IMR-90 (cell line): ENCODE results near the gene CALHM6. TPM values are rescaled to one million over a fixed set of nuclear protein-coding genes. Genes with fewer than 3 reads are reported as not detected.

Source experiments
- ATAC-seq: fragments of 200-7000 bp; cut with Tn5 transposase; 2 replicates; pipeline ENCODE4 v1.9.1; 2020; ENCODE audit warnings: low read depth, mild to moderate bottlenecking, moderate library complexity
- BruUV-seq: library from RNA; stranded (reverse); fragments of 400-500 nt; replicated peaks from 2 replicates; lab custom pipeline; 2021; lab: Mats Ljungman, UMichigan
- CTCF ChIA-PET: fragments of 300-600 bp; formaldehyde crosslinking; extraction: SDS; loops from one replicate; lab custom pipeline; 2021; ENCODE audit warnings: antibody characterized with exemption; lab: Yijun Ruan, JAX
- POLR2A ChIA-PET: fragments of 300-600 bp; sonication (Branson Sonifier 250); formaldehyde crosslinking; loops from one replicate; lab custom pipeline; 2022; ENCODE audit warnings: antibody characterized with exemption; ENCODE audit not compliant: unreplicated experiment; lab: Charles Lee
- DNase-seq: peaks from one replicate; pipeline ENCODE4 v3.0.0; 2013
- H2AFZ ChIP-seq: replicated peaks from 2 replicates; pipeline ENCODE3; 2013; ENCODE audit warnings: low read length, mild to moderate bottlenecking; ENCODE audit not compliant: poor library complexity
- H2AK5ac ChIP-seq: 2 replicates; pipeline ENCODE4 v1.6.1; 2013; ENCODE audit warnings: low read depth, low read length, inconsistent platforms
- H2AK9ac ChIP-seq: replicated peaks from 2 replicates; pipeline ENCODE3; 2013; ENCODE audit warnings: mild to moderate bottlenecking, low read depth, low read length, moderate library complexity; ENCODE audit not compliant: poor library complexity
- H2BK120ac ChIP-seq: 2 replicates; pipeline ENCODE4 v1.6.1; 2013; ENCODE audit warnings: low read depth, low read length, inconsistent platforms
- H2BK15ac ChIP-seq: 3 replicates; pipeline ENCODE4 v1.6.1; 2013; ENCODE audit warnings: low read depth, low read length, inconsistent platforms
- H2BK20ac ChIP-seq: 2 replicates; pipeline ENCODE4 v1.6.1; 2013; ENCODE audit warnings: low read depth, mild to moderate bottlenecking, inconsistent platforms, low read length, moderate library complexity
- H2BK5ac ChIP-seq: 2 replicates; pipeline ENCODE4 v1.6.1; 2013; ENCODE audit warnings: mild to moderate bottlenecking, low read depth, low read length, inconsistent platforms; ENCODE audit not compliant: poor library complexity, severe bottlenecking
- H3K14ac ChIP-seq: replicated peaks from 2 replicates; pipeline ENCODE4 v1.6.1; 2013; ENCODE audit warnings: low read depth, low read length, inconsistent platforms
- H3K18ac ChIP-seq: 2 replicates; pipeline ENCODE4 v1.6.1; 2013; ENCODE audit warnings: low read depth, low read length, control low read depth
- H3K23ac ChIP-seq: 2 replicates; pipeline ENCODE4 v1.6.1; 2013; ENCODE audit warnings: low read depth, low read length, inconsistent platforms
- H3K27ac ChIP-seq: 2 replicates; pipeline ENCODE4 v1.5.1; 2013; ENCODE audit warnings: mild to moderate bottlenecking, control low read depth, low read length; ENCODE audit not compliant: insufficient read depth
- H3K27me3 ChIP-seq: 2 replicates; pipeline ENCODE4 v1.6.1; 2013; ENCODE audit warnings: low read length; ENCODE audit not compliant: control insufficient read depth, insufficient read depth
- H3K36me3 ChIP-seq: 2 replicates; pipeline ENCODE4 v1.6.1; 2013; ENCODE audit warnings: low read length, mixed read lengths; ENCODE audit not compliant: control insufficient read depth, insufficient read depth
- H3K4ac ChIP-seq: 2 replicates; pipeline ENCODE4 v1.6.1; 2013; ENCODE audit warnings: low read depth, low read length, inconsistent platforms
- H3K4me1 ChIP-seq: 2 replicates; pipeline ENCODE4 v1.6.1; 2013; ENCODE audit warnings: low read length, mixed read lengths; ENCODE audit not compliant: control insufficient read depth, insufficient read depth
- H3K4me2 ChIP-seq: 2 replicates; pipeline ENCODE4 v1.6.1; 2013; ENCODE audit warnings: low read depth, mild to moderate bottlenecking, control low read depth, low read length, moderate library complexity
- H3K4me3 ChIP-seq: 2 replicates; pipeline ENCODE4 v1.5.1; 2013; ENCODE audit warnings: low read depth, mild to moderate bottlenecking, control low read depth, low read length, moderate library complexity; ENCODE audit not compliant: insufficient read depth
- H3K56ac ChIP-seq: 2 replicates; pipeline ENCODE4 v1.6.1; 2013; ENCODE audit warnings: low read length, inconsistent platforms; ENCODE audit not compliant: insufficient read depth; ENCODE audit errors: extremely low read depth
- H3K79me1 ChIP-seq, 2 experiments: 2 replicates each; pipeline ENCODE4 v1.6.1; 2013; ENCODE audit warnings: low read length in 2 of 2, inconsistent platforms in 1 of 2, low read depth in 1 of 2
- H3K9ac ChIP-seq: 2 replicates; pipeline ENCODE4 v1.6.1; 2013; ENCODE audit warnings: low read depth, low read length, control low read depth
- H3K9me1 ChIP-seq: 2 replicates; pipeline ENCODE4 v1.6.1; 2013; ENCODE audit warnings: low read length, inconsistent platforms; ENCODE audit not compliant: insufficient read depth
- H3K9me3 ChIP-seq: 2 replicates; pipeline ENCODE4 v1.6.1; 2013; ENCODE audit warnings: low read length; ENCODE audit not compliant: control insufficient read depth, insufficient read depth
- H4K20me1 ChIP-seq: 2 replicates; pipeline ENCODE4 v1.6.1; 2013; ENCODE audit warnings: low read length, inconsistent platforms; ENCODE audit not compliant: insufficient read depth
- H4K5ac ChIP-seq: 2 replicates; pipeline ENCODE4 v1.6.1; 2013; ENCODE audit warnings: mild to moderate bottlenecking, low read depth, low read length, control low read depth
- H4K8ac ChIP-seq, 2 experiments: 2 replicates each; pipeline ENCODE4 v1.6.1; 2013; ENCODE audit warnings: low read depth in 2 of 2, low read length in 2 of 2, control low read depth in 1 of 2, inconsistent platforms in 1 of 2
- H4K91ac ChIP-seq: 2 replicates; pipeline ENCODE4 v1.6.1; 2013; ENCODE audit warnings: low read depth, low read length, inconsistent platforms; ENCODE audit not compliant: insufficient read depth
- RFX5 ChIP-seq: IDR thresholded peaks from 2 replicates; pipeline ENCODE4 v1.8.0; 2012; ENCODE audit warnings: low read depth, mild to moderate bottlenecking, low read length, moderate library complexity
- WGBS, 2 experiments: methylation state at CpG; one replicate each; pipeline versions ENCODE4 v1.1.5 to v1.1.7; 2013; ENCODE audit warnings: missing lambda C conversion rate in 2 of 2; ENCODE audit not compliant: insufficient read length in 1 of 2; ENCODE audit errors: extremely low coverage in 2 of 2; 5-methylcytosine and 5-hydroxymethylcytosine counted together
- dilution Hi-C: fragments of 300-500 bp; cut with HindIII; formaldehyde crosslinking; loops from one replicate; pipeline ENCODE4 v1.14.3; 2018; ENCODE audit warnings: low sequenced_read_pairs; ENCODE audit not compliant: unreplicated experiment
- in situ Hi-C: fragments of 300-500 bp; cut with MboI; formaldehyde crosslinking; loops from 3 replicates; pipeline ENCODE4 v1.14.3; 2019; ENCODE audit warnings: low sequenced_read_pairs, inconsistent platforms, mixed read lengths
- intact Hi-C: fragments of 100-400 bp; cut with micrococcal nuclease; formaldehyde crosslinking; loops from 2 replicates; pipeline ENCODE4 v1.10.0; 2022
- polyA plus RNA-seq, 3 experiments: library from polyadenylated mRNA; depleted of rRNA; stranded (reverse); fragments of >200 nt; gene quantifications; 2 replicates each; pipeline ENCODE4 v1.2.3, GENCODE V29; 2012; ENCODE audit warnings: low replicate concordance in 1 of 3
- total RNA-seq: library from RNA; depleted of rRNA; stranded (reverse); fragments of >200 nt; gene quantifications from 2 replicates; pipeline ENCODE4 v1.2.3, GENCODE V29; 2012

Gene CALHM6
- total and polyA plus RNA-seq, 2 of the 4 experiments (the other 2 are of a cell fraction) = 0.72 to 1.5 TPM

DNA sequence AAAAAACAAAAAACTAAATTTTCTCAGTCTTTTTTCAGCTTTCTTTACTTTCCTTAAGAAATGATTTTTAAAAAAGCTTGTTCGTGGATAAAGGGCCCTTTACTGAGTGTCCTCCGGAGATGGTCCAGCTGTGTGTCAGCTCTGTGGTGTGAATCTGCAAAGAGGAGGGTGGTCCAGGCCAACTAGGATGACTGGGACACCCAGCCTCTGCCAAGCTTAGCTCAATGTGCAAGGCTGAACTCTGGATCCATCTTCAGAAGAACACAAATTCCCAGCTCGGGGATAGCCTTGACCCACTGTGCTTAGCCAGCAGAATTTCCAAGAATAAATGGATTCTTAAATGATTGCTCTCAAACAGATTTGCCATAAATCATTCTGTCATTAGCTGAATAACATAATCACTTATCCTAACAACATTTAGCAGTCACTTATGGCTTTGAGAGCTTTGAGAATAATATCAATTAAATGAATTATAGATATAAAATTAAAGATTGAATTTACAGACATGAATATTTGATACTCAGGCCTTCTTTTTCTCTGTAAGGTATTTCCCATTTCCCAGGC, 36.0 kb downstream of the CALHM6 start:
- Histone ChIP-seq H2AFZ (peak overlapping the region; percentile 2), H3K4me1 (peaks cover 5% of the 10 kb centered on the region; the same call in 1 of the 2 replicates), H4K8ac (no peak overlapping the region), H3K9me3 (no peaks in the 10 kb centered on the region), H3K27ac (no peak overlapping the region), H3K27me3 (no peaks in the 10 kb centered on the region; the same call in 1 of the 2 replicates), H4K91ac (no peak overlapping the region), H2BK15ac (no peak overlapping the region), H3K4me3 (no peak overlapping the region), H2AK5ac (no peak overlapping the region), H3K18ac (no peak overlapping the region), H2BK20ac (no peak overlapping the region), H3K4ac (no peak overlapping the region), H2BK5ac (no peak overlapping the region), H3K4me2 (no peak overlapping the region), H2AK9ac (no peak overlapping the region), H2BK120ac (no peak overlapping the region), H3K36me3 (no peaks in the 10 kb centered on the region), H3K56ac (no peak overlapping the region), H3K14ac (no peak overlapping the region), H3K79me1 (no peaks in the 10 kb centered on the region), H3K9ac (no peak overlapping the region), H3K9me1 (no peaks in the 10 kb centered on the region), H4K20me1 (no peaks in the 10 kb centered on the region), H4K5ac (no peak overlapping the region), H3K23ac (no peak overlapping the region)
- CTCF ChIA-PET = interaction anchor here (0.6 to 2.0 kb wide), 4 partner anchors 14 to 76 kb away, joined by 3 to 5 read pairs (median 4); partner anchors contain the start of gene CALHM5
- POLR2A ChIA-PET = no interaction called here
- intact Hi-C loops = no loop called here
- peak; percentile 10 for DNase-seq
- in situ Hi-C loops = no loop called here
- no peak for ATAC-seq
- TF ChIP-seq RFX5 = no peak
- dilution Hi-C loops = no loop called here
- WGBS, 2 experiments = 50% methylated on average over 1 of the region's 3 CpGs; no CpG with 5 or more reads in 1 of the 2 experiments
- BruUV-seq = no TSS peak
